NCI-H1105 (cell line): Measurements from ENCODE around the gene CASP9.
"Not testable (repeated sequence)": the region's sequence is repeated elsewhere in the genome, so short reads cannot be mapped to it uniquely, and the experiment has no call there.

ENCODE experiments used
- DNase-seq: peaks from one replicate; lab custom pipeline; 2025; lab: John Stamatoyannopoulos, UW

CASP9 gene

GRCh38 chr1:15500184-15501178 is 23.5 kb downstream of the CASP9 start:
- DNase-seq: no peak

DNA sequence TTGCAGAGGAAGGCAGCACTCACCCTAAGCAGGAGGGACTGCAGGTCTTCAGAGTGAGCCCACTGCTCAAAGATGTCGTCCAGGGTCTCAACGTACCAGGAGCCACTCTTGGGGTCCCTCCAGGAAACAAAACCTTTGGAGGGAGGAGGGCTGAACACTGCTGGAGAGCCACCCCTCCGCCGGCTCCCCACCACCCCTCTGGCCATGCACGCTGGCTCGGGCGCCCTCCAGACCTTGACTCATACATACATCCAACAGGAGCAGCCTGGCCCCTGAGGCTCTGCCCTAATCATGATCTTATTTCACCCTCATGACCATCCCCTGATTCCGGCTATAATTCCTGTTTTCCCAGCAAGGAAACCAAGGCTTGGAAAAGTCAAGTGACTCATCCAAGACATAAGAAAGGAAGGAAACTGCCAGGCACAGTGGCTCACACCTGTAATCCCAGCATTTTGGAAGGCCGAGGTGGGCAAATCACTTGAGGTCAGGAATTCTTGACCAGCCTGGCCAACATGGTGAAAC is 30.1 kb downstream of the CASP9 start:
- DNase-seq: no peak

GRCh38 chr1:15492596-15492995 is 31.4 kb downstream of the CASP9 start:
- DNase-seq: no peak

DNA sequence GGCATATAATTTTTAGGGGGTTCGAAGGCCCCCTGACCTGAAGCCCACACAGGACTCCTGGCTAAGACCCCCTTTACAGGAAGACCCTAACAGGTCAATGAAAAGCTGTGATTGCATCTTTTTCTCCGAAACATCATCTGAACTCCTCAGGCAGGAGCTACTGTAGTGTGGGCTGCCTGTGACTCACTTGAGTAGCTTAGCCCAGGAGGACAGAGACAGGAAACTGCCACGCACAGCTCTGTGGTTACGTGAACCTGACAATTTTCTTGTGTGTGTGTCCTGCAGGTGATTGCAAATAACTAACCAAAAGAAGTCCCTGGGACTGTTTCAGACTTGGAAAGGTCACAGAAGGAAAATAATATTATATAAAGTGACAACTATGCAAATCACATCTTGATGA is 33.0 kb downstream of the CASP9 start:
- DNase-seq: not testable (repeated sequence)

DNA sequence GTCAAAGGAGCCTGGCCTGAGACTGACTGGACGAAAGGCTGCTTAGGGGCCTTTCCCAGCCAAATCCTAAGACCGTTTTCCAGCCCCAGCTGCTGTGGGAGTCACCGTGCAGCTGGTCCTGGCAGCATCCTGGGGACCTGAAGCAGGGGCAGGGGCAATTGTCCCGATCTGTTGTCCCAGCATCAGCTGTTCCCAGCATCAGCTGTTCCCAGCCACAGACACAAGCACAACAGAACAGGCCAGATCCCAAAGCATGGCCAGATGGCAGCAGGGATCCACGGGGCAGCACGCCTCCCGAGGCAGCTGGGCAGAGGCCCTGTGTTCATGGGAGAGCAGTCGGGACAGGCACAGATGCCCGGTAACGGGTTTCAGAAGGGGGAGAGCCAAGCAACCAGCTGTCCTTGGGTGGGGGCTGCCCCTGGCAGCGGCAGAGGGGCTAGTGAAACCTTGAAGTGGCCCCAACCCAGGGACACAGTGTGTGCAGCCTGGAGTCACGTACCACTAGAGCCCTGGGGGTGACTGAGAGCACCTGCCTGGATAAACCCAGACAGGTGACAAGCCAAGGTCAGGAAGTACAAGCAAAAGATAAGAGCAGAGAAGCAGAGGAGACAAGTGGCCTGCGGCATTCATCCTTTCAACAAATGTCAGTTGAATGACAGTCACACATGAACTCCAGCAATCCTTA is 34.8 kb downstream of the CASP9 start:
- DNase-seq: peak; percentile 58

DNA sequence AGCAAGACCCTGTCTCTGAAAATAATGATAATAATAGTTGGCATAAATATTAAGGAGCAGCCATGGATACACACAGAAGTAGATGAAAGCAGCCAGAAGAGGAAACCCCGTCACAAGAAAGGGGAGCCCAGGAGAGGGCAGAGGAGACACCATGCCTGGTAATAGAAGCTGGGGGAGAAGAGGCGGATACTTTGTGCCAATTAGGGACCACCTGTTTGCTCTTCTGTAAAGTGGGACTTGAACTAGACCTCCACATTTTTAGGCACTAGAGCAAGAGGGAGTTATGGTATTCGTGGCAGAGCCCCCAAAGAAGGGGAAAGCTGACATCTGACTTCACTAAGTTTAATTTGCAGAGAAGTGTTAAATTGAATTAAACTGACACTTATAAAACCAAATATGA is 35.6 kb downstream of the CASP9 start:
- DNase-seq: no peak

- DNase-seq: not testable (repeated sequence)
Measured at GRCh38 chr1:15486844-15487610, 37.0 kb downstream of the CASP9 start.

- no peak for DNase-seq
Measured at GRCh38 chr1:15485636-15486035, 38.4 kb downstream of the CASP9 start.

DNA sequence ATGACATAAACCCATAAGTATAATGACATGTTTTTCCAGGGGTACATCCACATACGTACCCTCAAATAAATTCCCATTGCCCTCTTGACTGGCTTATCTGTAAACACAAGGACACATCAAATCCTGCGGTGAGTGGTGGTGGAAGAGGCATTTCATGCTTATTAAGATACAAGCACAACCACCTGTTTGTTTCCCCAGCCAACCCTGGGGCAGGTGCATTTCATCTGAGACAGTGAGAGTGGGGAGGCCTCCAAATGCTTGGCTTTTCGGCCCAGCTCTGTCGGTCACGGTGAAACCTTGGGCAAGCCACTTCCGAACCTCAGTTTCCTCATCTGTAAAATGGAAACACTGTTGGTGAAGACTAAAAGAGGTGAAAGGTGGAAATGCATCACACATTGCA is 39.6 kb downstream of the CASP9 start:
- not testable (repeated sequence) for DNase-seq

DNA sequence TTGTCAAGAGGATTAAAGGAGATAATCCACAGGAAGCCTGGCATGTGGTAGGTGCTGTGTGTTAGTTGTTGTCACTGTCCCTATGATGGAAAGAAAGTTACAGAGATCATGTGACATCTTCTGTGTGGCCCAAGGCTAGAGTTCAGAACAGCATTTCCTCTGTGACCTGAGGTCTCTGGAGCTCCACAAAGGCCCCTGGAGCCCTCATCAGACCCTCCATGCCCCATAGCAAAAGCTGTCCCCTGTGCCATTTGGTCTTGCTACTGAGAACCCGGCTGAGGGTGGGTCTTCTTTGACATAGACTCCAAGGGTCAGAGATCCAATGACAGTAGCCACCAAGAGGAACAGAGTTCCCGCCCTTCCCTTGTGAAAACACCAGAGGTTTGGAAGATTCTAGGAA is 40.0 kb downstream of the CASP9 start:
- no peak for DNase-seq

DNA sequence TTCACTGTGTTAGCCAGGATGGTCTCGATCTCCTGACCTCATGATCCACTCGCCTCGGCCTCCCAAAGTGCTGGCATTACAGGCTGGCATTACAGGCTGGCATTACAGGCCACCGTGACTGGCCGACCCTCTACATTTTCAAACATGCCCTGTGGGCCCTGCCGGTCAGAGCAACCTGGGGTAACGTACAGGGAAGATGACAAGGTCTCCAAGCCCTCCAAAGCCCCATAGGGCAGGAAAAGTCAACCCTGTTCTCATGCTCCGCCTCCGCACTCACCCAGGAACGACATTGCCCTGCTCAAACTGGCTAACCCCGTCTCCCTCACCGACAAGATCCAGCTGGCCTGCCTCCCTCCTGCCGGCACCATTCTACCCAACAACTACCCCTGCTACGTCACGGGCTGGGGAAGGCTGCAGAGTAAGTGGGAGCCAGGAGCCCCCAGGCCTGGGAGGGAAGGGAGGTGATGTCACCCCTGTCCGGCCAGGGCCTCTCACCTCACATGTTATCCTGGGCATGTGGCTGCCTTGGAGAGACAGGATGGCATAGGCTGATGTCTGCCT is 41.0 kb downstream of the CASP9 start:
- DNase-seq: not testable (repeated sequence)

DNA sequence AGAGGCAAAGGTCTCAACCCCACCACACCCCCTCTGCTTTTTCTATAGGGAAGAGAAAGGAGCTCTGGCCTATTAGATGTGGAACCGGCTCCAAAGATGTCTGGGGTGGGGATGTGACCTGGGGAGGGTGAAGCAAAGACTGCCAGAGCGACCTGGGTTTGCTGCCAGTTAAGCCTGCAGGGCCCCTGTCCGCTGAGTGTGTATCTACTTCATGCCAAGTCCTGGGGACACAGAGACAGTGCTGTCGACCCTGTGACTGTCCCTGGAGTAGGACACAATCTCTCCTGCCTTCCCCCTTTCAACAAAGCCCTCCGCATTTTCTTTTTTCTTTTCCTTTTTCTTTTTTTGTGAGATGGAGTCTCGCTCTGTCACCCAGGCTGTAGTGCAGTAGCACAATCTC is 41.6 kb downstream of the CASP9 start:
- not testable (repeated sequence) for DNase-seq

- no peak for DNase-seq
Measured at GRCh38 chr1:15479654-15480347, 44.2 kb downstream of the CASP9 start.

GRCh38 chr1:15477646-15478212 is 46.3 kb downstream of the CASP9 start:
- no peak for DNase-seq

- no peak for DNase-seq
Measured at GRCh38 chr1:15476927-15477326, 47.1 kb downstream of the CASP9 start.

GRCh38 chr1:15475752-15476314 is 48.2 kb downstream of the CASP9 start, which contains the start of gene CELA2B:
TSS of gene CELA2B (plus strand) at chr1:15476104. CDS start at chr1:15476126, 22 bp downstream.
- no peak for DNase-seq

DNA sequence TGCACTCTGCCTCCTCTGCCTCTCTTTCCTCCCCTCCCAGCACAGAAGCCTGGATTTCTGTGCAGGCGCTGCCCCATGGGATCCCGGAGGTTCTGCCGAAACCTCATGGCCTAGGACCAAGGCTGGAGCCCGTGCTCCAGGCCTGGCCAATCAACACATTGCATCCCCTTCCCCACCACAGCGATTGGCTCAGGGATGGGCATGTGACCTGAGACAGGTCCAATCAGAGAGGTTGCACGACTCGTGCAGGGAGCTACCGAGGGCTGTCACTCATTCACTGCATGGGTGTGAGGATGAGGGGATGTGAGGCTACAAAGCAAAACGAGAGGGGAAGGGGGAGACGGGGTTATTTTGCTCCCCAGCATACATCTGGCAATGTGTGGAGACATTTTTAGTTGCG is 51.4 kb downstream of the CASP9 start:
- DNase-seq: no peak

DNA sequence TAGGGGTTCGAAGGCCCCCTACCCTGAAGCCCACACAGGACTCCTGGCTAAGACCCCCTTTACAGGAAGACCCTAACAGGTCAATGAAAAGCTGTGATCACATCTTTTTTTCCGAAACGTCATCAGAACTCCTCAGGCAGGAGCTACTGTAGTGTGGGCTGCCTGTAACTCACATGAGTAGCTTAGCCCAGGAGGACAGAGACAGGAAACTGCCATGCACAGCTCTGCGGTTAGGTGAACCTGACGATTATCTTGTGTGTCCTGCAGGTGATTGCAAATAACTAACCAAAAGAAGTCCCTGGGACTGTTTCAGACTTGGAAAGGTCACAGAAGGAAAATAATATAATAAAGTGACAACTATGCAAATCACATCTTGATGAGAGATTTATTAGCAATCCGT is 52.3 kb downstream of the CASP9 start:
- DNase-seq: not testable (repeated sequence)

DNA sequence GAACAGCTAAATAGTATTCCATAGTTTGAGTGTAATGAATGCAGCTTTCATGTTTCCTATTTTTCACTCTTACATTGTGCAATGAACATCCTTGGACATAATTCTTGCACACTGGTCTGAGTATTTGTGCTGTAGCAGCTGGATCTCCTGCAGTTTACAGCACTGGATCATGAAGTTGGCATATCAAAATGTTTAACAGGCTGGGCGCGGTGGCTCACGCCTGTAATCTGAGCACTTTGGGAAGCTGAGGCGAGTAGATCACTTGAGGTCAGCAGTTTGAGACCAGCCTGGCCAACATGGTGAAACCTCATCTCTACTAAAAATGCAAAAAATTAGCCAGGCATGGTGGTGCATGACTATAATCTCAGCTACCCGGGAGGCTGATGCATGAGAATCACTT is 52.9 kb downstream of the CASP9 start:
- DNase-seq: not testable (repeated sequence)

DNA sequence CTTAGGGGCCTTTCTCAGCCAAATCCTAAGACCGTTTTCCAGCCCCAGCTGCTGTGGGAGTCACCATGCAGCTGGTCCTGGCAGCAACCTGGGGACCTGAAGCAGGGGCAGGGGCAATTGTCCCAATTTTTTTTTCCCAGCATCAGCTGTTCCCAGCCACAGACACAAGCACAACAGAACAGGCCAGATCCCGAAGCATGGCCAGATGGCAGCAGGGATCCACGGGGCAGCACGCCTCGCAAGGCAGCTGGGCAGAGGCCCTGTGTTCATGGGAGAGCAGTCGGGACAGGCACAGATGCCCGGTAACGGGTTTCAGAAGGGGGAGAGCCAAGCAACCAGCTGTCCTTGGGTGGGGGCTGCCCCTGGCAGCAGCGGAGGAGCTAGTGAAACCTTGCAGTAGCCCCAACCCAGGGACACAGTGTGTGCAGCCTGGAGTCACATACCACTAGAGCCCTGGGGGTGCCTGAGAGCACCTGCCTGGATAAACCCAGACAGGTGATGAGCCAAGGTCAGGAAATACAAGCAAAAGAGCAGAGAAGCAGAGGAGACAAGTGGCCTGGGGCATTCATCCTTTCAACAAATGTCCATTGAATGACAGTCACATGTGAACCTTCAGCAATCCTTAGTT is 54.1 kb downstream of the CASP9 start:
- DNase-seq: not testable (repeated sequence)
